ENCODE measurements around the gene ROBO1.

ROBO1 gene

DNA sequence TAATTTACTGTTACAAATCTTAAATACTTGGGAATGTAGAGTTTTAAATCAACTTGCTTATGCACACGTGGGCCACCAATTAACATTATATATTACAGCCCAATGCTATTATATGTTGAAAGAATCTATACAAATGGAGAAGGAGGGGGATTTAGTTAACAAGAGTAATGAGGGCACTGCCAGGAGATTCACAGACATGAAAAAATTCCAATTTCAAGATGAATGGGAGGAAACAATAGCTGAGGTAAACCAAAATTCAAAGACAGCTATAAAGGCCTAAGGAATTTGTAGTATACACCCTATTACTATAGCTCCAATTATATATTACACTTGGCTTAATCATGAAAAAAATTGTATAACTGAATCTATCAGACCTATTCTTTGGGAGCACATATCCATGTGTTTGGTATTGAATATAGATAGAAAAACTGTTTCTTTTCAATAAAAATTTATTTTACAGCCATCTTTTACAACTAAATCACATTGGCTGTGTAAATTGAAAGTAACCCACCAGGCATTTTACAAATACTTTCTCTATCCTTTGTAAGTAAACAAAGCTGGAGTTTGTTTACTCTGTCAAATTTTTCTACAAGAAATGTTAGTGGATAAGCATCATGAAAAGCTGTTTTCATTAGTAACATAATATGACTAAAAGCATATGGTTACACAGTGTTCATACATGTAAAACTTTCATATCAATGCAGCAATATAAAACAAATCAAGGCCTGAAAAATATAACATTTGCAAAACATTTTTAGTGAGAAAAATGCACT lies 1045.8 kb downstream of the ROBO1 start:
- H3K4me3 ChIP-seq (ENCODE audit: insufficient read depth, low read length, poor library complexity, severe bottlenecking) = no peak overlapping the region
- no peaks in the 10 kb centered on the region for H3F3A ChIP-seq (ENCODE audit: insufficient read depth)
- no peak overlapping the region for H3K9ac ChIP-seq (ENCODE audit: low read length)
- TF ChIP-seq, protein P1, sequence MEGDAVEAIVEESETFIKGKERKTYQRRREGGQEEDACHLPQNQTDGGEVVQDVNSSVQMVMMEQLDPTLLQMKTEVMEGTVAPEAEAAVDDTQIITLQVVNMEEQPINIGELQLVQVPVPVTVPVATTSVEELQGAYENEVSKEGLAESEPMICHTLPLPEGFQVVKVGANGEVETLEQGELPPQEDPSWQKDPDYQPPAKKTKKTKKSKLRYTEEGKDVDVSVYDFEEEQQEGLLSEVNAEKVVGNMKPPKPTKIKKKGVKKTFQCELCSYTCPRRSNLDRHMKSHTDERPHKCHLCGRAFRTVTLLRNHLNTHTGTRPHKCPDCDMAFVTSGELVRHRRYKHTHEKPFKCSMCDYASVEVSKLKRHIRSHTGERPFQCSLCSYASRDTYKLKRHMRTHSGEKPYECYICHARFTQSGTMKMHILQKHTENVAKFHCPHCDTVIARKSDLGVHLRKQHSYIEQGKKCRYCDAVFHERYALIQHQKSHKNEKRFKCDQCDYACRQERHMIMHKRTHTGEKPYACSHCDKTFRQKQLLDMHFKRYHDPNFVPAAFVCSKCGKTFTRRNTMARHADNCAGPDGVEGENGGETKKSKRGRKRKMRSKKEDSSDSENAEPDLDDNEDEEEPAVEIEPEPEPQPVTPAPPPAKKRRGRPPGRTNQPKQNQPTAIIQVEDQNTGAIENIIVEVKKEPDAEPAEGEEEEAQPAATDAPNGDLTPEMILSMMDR (IDR thresholded peaks at IDR 0.05; ENCODE audit: insufficient read depth, low read length, poor library complexity, severe bottlenecking) = no peak
- no peak for TF ChIP-seq EZH2phosphoT487 (conservative IDR thresholded peaks at IDR 0.05; ENCODE audit: low read length)
- H3K4me2 ChIP-seq (ENCODE audit: low read depth, low read length, poor library complexity, severe bottlenecking) = no peak overlapping the region
- H3K9me2 ChIP-seq (replicated peaks; ENCODE audit: insufficient read depth, low read length) = no peaks in the 10 kb centered on the region
- no peaks in the 10 kb centered on the region for H3K79me2 ChIP-seq (ENCODE audit: insufficient read depth, low read length)
- no peaks in the 10 kb centered on the region for H4K20me1 ChIP-seq (ENCODE audit: low read depth, low read length)
- no peaks in the 10 kb centered on the region for H3K27me3 ChIP-seq (ENCODE audit: low read length)
- H3K27ac ChIP-seq (ENCODE audit: low read depth, low read length) = no peak overlapping the region
- no peaks in the 10 kb centered on the region for H3K36me3 ChIP-seq (ENCODE audit: low read length)
- no peaks in the 10 kb centered on the region for H3K9me3 ChIP-seq (ENCODE audit: insufficient read depth, low read length)
- H2AFZ ChIP-seq (ENCODE audit: low read depth, low read length, severe bottlenecking) = no peak overlapping the region

- H3K36me3 ChIP-seq (ENCODE audit: low read length) = no peaks in the 10 kb centered on the region
- H3K79me2 ChIP-seq (ENCODE audit: insufficient read depth, low read length) = no peaks in the 10 kb centered on the region
- H3K27ac ChIP-seq (ENCODE audit: low read depth, low read length) = no peak overlapping the region
- TF ChIP-seq EZH2phosphoT487 (conservative IDR thresholded peaks at IDR 0.05; ENCODE audit: low read length) = no peak
- TF ChIP-seq, protein P1 (IDR thresholded peaks at IDR 0.05; ENCODE audit: insufficient read depth, low read length, poor library complexity, severe bottlenecking) = no peak
- H2AFZ ChIP-seq (ENCODE audit: low read depth, low read length, severe bottlenecking) = no peak overlapping the region
- H3K4me3 ChIP-seq (ENCODE audit: insufficient read depth, low read length, poor library complexity, severe bottlenecking) = no peak overlapping the region
- H4K20me1 ChIP-seq (ENCODE audit: low read depth, low read length) = no peaks in the 10 kb centered on the region
- H3K9me3 ChIP-seq (ENCODE audit: insufficient read depth, low read length) = no peaks in the 10 kb centered on the region
- no peaks in the 10 kb centered on the region for H3K27me3 ChIP-seq (ENCODE audit: low read length)
- H3K9me2 ChIP-seq (replicated peaks; ENCODE audit: insufficient read depth, low read length) = no peaks in the 10 kb centered on the region
- H3K9ac ChIP-seq (ENCODE audit: low read length) = no peak overlapping the region
- no peak overlapping the region for H3K4me2 ChIP-seq (ENCODE audit: low read depth, low read length, poor library complexity, severe bottlenecking)
- no peaks in the 10 kb centered on the region for H3F3A ChIP-seq (ENCODE audit: insufficient read depth)
Observed at GRCh38 chr3:78718707-78719106, 1049.1 kb downstream of the ROBO1 start.

- TF ChIP-seq EZH2phosphoT487 (conservative IDR thresholded peaks at IDR 0.05; ENCODE audit: low read length) = no peak
- TF ChIP-seq, protein P1 (IDR thresholded peaks at IDR 0.05; ENCODE audit: insufficient read depth, low read length, poor library complexity, severe bottlenecking) = no peak
- no peaks in the 10 kb centered on the region for H3K27me3 ChIP-seq (ENCODE audit: low read length)
- H3K36me3 ChIP-seq (ENCODE audit: low read length) = no peaks in the 10 kb centered on the region
- H2AFZ ChIP-seq (ENCODE audit: low read depth, low read length, severe bottlenecking) = no peak overlapping the region
- H3K9me2 ChIP-seq (replicated peaks; ENCODE audit: insufficient read depth, low read length) = no peaks in the 10 kb centered on the region
- H3K9ac ChIP-seq (ENCODE audit: low read length) = no peak overlapping the region
- H3K4me3 ChIP-seq (ENCODE audit: insufficient read depth, low read length, poor library complexity, severe bottlenecking) = no peak overlapping the region
- H4K20me1 ChIP-seq (ENCODE audit: low read depth, low read length) = no peaks in the 10 kb centered on the region
- H3K79me2 ChIP-seq (ENCODE audit: insufficient read depth, low read length) = no peaks in the 10 kb centered on the region
- H3F3A ChIP-seq (ENCODE audit: insufficient read depth) = no peaks in the 10 kb centered on the region
- H3K27ac ChIP-seq (ENCODE audit: low read depth, low read length) = no peak overlapping the region
- H3K4me2 ChIP-seq (ENCODE audit: low read depth, low read length, poor library complexity, severe bottlenecking) = no peak overlapping the region
- H3K9me3 ChIP-seq (ENCODE audit: insufficient read depth, low read length) = no peaks in the 10 kb centered on the region
Observed at GRCh38 chr3:78717041-78717440, 1050.8 kb downstream of the ROBO1 start.
